Glomerular visceral epithelial cell (primary cell): ENCODE results near the gene ACAD9.
"Not testable (repeated sequence)": the region's sequence is repeated elsewhere in the genome, so short reads cannot be mapped to it uniquely, and the experiment has no call there.

Source experiments
- DNase-seq: peaks from one replicate; pipeline ENCODE4 v3.0.0-alpha.2; 2016; ENCODE audit errors: extremely low spot score

ACAD9 gene

GRCh38 chr3:128861491-128861890 is 17.9 kb upstream of the ACAD9 start:
- no peak for DNase-seq

GRCh38 chr3:128863560-128863959 is 15.9 kb upstream of the ACAD9 start:
- DNase-seq = no peak

GRCh38 chr3:128864351-128864811 is 15.0 kb upstream of the ACAD9 start:
- DNase-seq = no peak

- DNase-seq = not testable (repeated sequence)
These were observed 14.3 kb upstream of the ACAD9 start for GRCh38 chr3:128864849-128865804.

GRCh38 chr3:128867200-128868125 is 12.0 kb upstream of the ACAD9 start:
- DNase-seq = no peak

GRCh38 chr3:128870347-128870746 is 9.1 kb upstream of the ACAD9 start:
- DNase-seq = no peak

GRCh38 chr3:128872282-128872681 is 7.1 kb upstream of the ACAD9 start:
- no peak for DNase-seq

GRCh38 chr3:128872744-128873143 is 6.7 kb upstream of the ACAD9 start:
- no peak for DNase-seq

GRCh38 chr3:128873244-128874022 is 6.0 kb upstream of the ACAD9 start:
- no peak for DNase-seq

- no peak for DNase-seq
These were observed 4.8 kb upstream of the ACAD9 start for GRCh38 chr3:128874481-128875180.

GRCh38 chr3:128875556-128876120 is 3.8 kb upstream of the ACAD9 start:
- no peak for DNase-seq

GRCh38 chr3:128878011-128878457 is 1.4 kb upstream of the ACAD9 start:
- no peak for DNase-seq

GRCh38 chr3:128878556-128879124 is 780 bp upstream of the ACAD9 start:
- peak; percentile 61 for DNase-seq

- DNase-seq = no peak
These were observed 571 bp downstream of the ACAD9 start for GRCh38 chr3:128879991-128880390.

GRCh38 chr3:128880455-128880854 is 1.0 kb downstream of the ACAD9 start:
- not testable (repeated sequence) for DNase-seq

GRCh38 chr3:128881576-128881975 is 2.2 kb downstream of the ACAD9 start:
- no peak for DNase-seq

- DNase-seq = no peak
These were observed 3.3 kb downstream of the ACAD9 start for GRCh38 chr3:128882719-128883118.

GRCh38 chr3:128884992-128885391 is 5.6 kb downstream of the ACAD9 start:
- DNase-seq = no peak

- no peak for DNase-seq
These were observed 9.9 kb downstream of the ACAD9 start for GRCh38 chr3:128889139-128889894.
